GM19025 (cell line): ENCODE results near the gene MACROD2.

ENCODE experiments used
- ATAC-seq: cut with Tn5 transposase; IDR thresholded peaks from one replicate; pipeline ENCODE4 v1.9.1; 2021; ENCODE audit warnings: mild to moderate bottlenecking, low read depth, moderate library complexity; ENCODE audit not compliant: unreplicated experiment

MACROD2 gene

GRCh38 chr20:14313341-14314020, 318.2 kb downstream of the MACROD2 start:
- no peak for ATAC-seq

DNA sequence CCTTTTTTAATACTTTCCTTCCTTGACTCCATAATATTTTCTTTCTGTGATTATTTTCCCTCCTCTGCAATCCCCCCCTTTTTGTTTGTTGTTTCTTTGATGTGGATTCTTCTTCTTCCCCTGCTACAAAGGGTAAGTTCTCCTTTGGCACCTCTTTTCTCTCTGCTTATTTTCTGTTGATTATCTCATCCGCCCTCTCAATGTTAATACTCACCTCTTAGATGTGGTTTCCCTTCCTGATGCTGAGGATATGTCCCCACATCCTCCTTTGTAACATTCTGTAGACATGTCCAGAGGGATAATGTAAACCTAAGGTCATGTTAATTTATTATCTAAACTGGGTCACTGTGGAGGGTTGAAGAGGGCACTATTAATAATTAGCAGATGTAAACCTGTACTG, 324.4 kb downstream of the MACROD2 start:
- no peak for ATAC-seq

DNA sequence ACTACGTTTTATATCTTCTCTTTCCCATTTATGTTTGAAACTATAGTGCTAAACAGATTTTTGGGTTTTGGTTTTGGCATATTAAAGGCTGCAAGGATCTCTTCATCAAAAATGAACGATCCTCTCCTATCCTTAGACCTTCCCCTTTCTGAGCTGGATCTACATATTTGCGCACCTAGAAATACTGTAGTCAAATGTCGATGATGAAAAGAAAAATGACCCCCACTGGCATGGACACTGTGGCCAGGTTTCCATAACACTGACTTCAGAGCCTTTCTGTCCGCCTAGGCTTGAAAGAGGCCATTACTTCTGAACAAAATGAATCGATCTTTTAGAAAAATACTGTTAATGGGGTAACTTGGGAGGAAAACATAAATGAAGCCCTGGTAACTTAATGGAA, 336.3 kb downstream of the MACROD2 start:
- no peak for ATAC-seq

GRCh38 chr20:14332866-14333265, 337.6 kb downstream of the MACROD2 start:
- ATAC-seq = no peak

DNA sequence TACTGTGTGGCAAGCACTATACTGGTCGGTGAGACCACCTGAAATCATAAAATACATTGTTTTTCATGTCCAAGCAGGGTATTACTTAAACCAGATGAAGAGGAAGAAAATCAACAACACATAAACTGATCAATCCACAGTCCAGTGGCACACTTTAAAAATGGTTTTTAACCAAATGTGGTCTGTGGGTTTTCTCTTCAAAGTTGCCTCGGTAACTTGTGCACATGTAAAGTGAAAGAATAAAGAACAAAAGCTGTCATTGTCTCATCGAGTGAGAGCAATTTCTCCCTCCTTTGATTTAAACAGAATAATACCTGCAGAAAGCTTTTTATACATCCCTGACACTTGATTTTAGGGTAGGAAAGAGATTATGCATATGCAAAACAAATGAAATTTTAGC, 338.4 kb downstream of the MACROD2 start:
- no peak for ATAC-seq

DNA sequence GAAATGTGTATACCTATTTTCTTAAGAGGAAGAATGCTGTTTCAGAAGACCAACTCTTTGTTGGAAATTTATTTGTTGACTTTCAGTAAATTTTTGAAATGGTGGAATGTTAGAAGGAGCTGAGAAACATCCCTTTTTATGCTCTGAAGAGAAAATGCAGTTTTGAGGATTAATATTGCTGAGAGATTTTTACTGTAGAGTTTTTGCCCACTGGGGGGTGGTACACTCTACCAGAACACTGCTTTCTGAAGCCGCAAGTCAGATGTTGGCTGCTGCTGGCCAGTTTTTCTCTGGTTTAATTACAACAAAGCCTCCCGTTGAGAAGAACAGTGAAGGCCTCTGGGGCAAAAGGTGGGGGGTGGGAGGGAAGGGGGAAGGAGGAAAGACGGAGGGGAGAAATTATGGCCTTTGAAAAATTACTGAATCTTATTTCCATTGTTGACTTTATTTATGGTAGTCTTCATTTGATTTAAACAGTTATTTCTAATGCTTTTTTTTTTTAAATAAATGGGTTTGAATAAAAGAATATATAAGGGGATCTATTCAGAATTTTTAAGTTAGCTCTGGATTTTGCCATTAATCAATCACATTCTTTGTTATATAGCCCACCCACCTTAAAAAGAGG, 339.1 kb downstream of the MACROD2 start:
- no peak for ATAC-seq

DNA sequence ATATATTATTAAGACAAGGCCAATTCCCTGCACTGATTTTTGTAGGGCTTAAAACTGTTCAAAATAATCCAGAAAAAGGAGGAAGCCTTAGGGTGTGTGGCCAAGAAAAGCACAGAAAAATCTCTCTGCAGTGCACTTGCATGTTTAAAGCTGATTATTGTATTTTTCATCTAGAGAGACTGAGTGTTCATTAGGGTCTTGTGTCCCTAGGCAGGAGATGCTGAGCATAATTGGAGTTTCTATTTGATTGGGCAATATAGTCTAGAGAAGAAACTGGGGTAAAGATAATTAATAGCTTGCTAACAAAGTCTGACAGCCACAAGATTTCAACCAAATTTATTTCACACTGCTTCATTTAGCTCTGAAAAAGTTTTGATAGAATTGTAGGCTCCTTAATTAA, 339.7 kb downstream of the MACROD2 start:
- no peak for ATAC-seq

DNA sequence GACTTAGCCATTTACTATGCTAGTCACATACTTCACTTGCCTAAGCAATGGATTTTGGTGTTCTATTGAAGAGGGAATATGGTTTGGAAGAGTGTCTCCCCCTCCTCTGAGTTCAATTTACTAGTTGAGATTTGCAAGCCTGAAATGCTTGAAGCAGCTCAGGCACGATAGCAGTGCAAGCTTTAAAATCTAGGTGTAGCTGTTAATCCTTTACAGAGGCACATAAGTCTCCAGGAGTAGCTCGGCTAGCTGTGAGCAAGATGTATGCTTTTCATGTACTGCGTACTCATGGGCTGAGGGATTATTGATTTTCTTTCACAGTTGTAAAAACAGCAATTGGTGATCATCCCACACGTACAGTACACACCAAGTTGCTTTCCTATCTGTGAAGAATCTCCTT, 341.4 kb downstream of the MACROD2 start:
- no peak for ATAC-seq

- ATAC-seq = peak; percentile 96
Measured at GRCh38 chr20:14337400-14338171, 342.3 kb downstream of the MACROD2 start, which contains the start of gene FLRT3. Gene FLRT3, minus strand, starts transcription at chr20:14337612. Its CDS starts 10,106 bp downstream, at chr20:14327506.

GRCh38 chr20:14341801-14342200, 346.5 kb downstream of the MACROD2 start:
- ATAC-seq = no peak

DNA sequence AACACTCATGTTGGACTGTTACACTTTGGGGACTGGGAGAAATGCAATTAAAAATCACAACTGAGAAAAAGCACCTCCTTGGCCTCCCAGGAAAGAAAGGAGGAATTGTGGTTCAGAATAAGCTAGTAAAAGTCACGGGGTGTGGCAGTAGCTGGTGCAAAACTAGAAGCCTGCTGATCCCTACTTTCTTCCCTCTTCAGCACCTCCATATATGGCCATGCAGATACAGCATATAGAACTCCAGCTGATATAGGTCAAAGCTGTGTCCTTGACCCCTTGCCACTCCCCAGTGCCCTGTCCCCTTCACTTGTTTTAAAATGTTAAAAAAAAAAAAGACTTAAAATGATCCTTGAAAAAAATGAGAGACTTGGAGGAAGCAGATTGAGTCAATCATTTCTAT, 347.6 kb downstream of the MACROD2 start:
- no peak for ATAC-seq

GRCh38 chr20:14343491-14344065, 348.3 kb downstream of the MACROD2 start:
- ATAC-seq = no peak

DNA sequence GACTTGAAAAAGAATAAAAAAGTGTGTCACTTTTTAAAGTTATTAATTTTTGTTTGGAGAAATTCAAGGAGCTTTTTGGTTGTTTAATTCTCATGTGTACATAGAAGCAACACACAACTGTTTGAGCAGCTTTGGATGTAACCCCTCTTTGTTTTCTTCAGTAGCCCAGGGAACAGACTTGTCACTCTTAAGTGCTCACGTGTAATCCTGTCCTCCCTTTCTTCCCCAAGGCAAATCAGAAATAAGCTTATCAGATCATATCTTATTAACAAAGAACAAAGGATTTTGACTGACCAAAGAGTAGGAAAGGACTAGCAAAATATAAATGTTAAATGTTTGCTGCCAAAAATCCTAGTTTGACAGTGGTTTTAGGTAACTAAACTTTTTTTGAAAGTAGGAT, 349.4 kb downstream of the MACROD2 start:
- no peak for ATAC-seq

GRCh38 chr20:14355791-14356190, 360.5 kb downstream of the MACROD2 start:
- no peak for ATAC-seq

GRCh38 chr20:14360416-14360815, 365.1 kb downstream of the MACROD2 start:
- ATAC-seq = no peak

- ATAC-seq = no peak
Measured at GRCh38 chr20:14361509-14362345, 366.4 kb downstream of the MACROD2 start.

DNA sequence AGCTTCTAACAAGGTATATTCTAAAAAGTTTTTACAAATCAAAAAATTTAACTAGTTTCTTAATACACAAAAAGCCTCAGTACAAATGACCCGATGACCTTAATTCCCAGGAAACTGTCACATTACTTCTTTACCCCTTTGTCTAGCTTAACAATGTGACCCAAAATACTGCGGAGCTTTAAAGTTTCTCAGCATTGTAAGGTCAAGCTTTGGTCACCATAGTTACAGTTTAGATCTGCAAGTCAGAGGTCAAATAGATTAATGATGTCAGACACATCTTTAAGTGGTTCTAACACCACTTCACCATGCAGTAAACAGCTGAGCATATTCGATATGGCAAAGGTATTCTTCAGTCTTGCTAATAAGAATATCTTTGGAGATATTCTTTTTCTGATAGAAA, 378.9 kb downstream of the MACROD2 start:
- ATAC-seq = no peak

- no peak for ATAC-seq
Measured at GRCh38 chr20:14375416-14375985, 380.2 kb downstream of the MACROD2 start.

DNA sequence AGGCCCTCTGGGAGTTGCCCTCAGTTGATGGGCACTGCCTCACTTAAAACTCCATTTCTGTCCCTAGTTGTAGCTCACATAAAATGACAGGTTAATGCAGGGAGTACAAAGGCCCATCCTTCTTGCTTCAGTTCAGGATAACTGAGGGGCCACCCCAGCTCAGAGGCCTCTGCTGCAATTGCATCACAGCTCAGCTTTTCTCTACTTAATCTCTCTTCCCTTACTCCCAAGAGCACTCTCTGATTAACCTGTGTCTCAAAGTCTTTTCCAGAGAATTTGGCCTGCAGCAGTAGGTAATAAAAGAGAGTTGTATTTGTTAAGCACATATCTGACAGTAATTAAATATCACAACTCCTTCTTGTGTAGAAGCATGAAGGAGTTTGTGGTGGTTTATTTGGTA, 383.0 kb downstream of the MACROD2 start:
- no peak for ATAC-seq

- ATAC-seq = no peak
Measured at GRCh38 chr20:14383335-14383734, 388.0 kb downstream of the MACROD2 start.
